ENCODE measurements around the gene RAB25.

RAB25 gene

DNA sequence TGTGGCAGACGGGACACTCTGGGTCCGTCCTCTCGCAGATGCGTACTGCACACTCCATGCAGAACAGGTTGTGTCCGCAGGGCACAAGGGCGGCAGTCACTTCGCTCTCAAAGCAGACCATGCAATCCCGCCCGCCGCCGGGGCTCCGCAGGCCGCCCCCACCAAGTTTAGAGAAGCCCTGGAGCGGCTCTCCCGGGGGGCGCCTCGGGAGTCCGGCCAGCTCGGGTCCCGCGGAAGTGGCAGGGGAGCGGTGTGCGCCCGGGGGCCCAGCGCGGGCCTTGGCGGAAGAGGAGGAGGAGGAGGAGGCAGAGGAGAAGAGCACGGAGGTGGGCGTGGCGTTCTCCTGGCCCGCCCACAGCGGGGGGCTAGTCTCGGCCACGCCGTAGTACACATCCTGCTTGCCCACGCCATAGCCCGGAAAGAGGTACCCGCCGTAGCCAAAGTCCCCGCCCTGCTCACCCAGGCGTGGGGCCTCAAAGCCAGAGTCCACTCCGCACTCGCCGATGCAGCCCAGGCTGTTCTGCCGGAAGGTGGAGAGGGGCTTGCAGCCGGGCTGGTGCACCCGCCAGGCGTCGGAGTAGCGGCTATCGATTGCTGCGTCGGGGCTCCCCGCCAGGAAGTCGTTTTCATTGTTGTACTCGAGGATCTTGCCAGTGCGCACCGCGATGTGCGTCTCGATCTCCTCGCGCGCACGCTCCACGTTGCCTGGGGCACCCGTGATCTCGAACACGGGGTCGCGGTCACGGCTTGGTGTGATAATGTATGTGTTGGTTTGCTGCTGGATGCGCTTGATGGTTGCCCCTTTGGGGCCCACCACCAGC is 15.9 kb downstream of the RAB25 start:
- peak; percentile 47 for TF ChIP-seq FOXP2 (optimal IDR thresholded peaks at IDR 0.05; ENCODE audit: borderline replicate concordance, extremely low read depth, extremely low read length, insufficient read depth)
- no peak for TF ChIP-seq TAF1 (IDR thresholded peaks at IDR 0.05; ENCODE audit: borderline replicate concordance, insufficient read depth, low read length)
- TF ChIP-seq POLR2AphosphoS5 (IDR thresholded peaks at IDR 0.05; ENCODE audit: low read depth, low read length), result no peak
- TF ChIP-seq SIN3A (IDR thresholded peaks at IDR 0.05; ENCODE audit: borderline replicate concordance, insufficient read depth, low read length), result no peak

DNA sequence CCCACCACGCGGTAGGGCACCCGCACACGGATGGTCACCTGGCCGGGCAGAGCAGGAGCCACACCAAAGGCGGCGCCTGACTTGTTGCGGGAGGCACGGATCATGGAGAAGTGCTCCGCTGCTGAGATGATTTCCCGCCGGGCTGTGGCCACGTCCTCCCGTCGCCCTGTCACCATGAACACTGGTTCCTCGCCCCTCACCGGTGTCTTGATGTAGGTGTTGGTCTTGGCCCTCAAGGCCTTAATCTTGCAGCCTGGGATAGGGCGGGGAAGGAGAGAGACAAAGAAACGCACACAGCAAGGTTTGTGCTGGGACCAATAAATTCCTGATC is 16.4 kb downstream of the RAB25 start:
- TF ChIP-seq, protein P1, sequence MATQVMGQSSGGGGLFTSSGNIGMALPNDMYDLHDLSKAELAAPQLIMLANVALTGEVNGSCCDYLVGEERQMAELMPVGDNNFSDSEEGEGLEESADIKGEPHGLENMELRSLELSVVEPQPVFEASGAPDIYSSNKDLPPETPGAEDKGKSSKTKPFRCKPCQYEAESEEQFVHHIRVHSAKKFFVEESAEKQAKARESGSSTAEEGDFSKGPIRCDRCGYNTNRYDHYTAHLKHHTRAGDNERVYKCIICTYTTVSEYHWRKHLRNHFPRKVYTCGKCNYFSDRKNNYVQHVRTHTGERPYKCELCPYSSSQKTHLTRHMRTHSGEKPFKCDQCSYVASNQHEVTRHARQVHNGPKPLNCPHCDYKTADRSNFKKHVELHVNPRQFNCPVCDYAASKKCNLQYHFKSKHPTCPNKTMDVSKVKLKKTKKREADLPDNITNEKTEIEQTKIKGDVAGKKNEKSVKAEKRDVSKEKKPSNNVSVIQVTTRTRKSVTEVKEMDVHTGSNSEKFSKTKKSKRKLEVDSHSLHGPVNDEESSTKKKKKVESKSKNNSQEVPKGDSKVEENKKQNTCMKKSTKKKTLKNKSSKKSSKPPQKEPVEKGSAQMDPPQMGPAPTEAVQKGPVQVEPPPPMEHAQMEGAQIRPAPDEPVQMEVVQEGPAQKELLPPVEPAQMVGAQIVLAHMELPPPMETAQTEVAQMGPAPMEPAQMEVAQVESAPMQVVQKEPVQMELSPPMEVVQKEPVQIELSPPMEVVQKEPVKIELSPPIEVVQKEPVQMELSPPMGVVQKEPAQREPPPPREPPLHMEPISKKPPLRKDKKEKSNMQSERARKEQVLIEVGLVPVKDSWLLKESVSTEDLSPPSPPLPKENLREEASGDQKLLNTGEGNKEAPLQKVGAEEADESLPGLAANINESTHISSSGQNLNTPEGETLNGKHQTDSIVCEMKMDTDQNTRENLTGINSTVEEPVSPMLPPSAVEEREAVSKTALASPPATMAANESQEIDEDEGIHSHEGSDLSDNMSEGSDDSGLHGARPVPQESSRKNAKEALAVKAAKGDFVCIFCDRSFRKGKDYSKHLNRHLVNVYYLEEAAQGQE (IDR thresholded peaks at IDR 0.05; ENCODE audit: insufficient read depth in 1 of 2, low read depth in 2 of 2, low read length in 2 of 2), result no peak
- TF ChIP-seq SIN3A (IDR thresholded peaks at IDR 0.05; ENCODE audit: borderline replicate concordance, insufficient read depth, low read length) (no peak), TAF1 (IDR thresholded peaks at IDR 0.05; ENCODE audit: borderline replicate concordance, insufficient read depth, low read length) (no peak), POLR2AphosphoS5 (IDR thresholded peaks at IDR 0.05; ENCODE audit: low read depth, low read length) (no peak), FOXP2 (optimal IDR thresholded peaks at IDR 0.05; ENCODE audit: borderline replicate concordance, extremely low read depth, extremely low read length, insufficient read depth) (no peak)

DNA sequence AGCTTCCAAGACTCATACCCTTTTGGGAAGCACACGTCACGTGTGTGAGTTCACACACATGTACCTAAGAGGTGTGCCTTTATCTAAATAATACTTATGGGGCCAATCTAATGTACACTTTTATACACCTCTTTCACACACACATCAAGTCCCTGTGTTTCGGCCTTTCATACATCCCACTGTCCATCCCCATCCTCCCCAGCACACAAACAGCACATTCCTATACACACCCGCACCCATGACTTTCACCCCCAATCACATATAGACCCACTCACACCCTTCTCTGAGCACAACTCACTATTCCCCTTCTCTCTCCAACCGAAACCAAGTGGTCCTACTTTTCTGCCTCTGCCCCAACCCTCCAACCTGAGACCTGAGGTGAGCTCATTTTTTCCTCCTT is 17.8 kb downstream of the RAB25 start:
- TF ChIP-seq SIN3A (IDR thresholded peaks at IDR 0.05; ENCODE audit: borderline replicate concordance, insufficient read depth, low read length), result no peak
- TF ChIP-seq, protein P1 (IDR thresholded peaks at IDR 0.05; ENCODE audit: insufficient read depth in 1 of 2, low read depth in 2 of 2, low read length in 2 of 2), result no peak
- no peak for TF ChIP-seq TAF1 (IDR thresholded peaks at IDR 0.05; ENCODE audit: borderline replicate concordance, insufficient read depth, low read length)
- no peak for TF ChIP-seq POLR2AphosphoS5 (IDR thresholded peaks at IDR 0.05; ENCODE audit: low read depth, low read length)
- TF ChIP-seq FOXP2 (optimal IDR thresholded peaks at IDR 0.05; ENCODE audit: borderline replicate concordance, extremely low read depth, extremely low read length, insufficient read depth), result no peak

DNA sequence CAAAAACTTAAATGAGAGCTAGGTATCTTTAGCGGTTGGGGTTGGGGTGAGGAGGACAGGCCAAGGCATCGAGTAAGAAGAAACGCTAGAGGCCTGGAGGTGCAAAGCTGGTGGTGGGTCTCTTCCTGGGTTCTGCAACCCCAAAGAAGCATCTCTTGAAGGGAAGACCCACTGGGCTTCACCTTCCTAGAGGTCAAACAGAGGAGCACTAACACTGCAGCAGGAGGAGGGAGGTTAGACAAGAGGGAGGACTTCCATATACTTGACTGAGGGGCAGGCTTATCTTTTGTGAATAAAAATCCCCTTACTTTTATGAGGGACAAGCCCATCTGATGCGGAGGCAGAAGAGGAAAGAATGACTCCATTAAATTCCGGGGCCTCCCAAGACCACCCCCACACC is 18.8 kb downstream of the RAB25 start:
- TF ChIP-seq FOXP2 (optimal IDR thresholded peaks at IDR 0.05; ENCODE audit: borderline replicate concordance, extremely low read depth, extremely low read length, insufficient read depth) (no peak), TAF1 (IDR thresholded peaks at IDR 0.05; ENCODE audit: borderline replicate concordance, insufficient read depth, low read length) (no peak), POLR2AphosphoS5 (IDR thresholded peaks at IDR 0.05; ENCODE audit: low read depth, low read length) (no peak), SIN3A (IDR thresholded peaks at IDR 0.05; ENCODE audit: borderline replicate concordance, insufficient read depth, low read length) (no peak)
- TF ChIP-seq, protein P1 (IDR thresholded peaks at IDR 0.05; ENCODE audit: insufficient read depth in 1 of 2, low read depth in 2 of 2, low read length in 2 of 2), result no peak

DNA sequence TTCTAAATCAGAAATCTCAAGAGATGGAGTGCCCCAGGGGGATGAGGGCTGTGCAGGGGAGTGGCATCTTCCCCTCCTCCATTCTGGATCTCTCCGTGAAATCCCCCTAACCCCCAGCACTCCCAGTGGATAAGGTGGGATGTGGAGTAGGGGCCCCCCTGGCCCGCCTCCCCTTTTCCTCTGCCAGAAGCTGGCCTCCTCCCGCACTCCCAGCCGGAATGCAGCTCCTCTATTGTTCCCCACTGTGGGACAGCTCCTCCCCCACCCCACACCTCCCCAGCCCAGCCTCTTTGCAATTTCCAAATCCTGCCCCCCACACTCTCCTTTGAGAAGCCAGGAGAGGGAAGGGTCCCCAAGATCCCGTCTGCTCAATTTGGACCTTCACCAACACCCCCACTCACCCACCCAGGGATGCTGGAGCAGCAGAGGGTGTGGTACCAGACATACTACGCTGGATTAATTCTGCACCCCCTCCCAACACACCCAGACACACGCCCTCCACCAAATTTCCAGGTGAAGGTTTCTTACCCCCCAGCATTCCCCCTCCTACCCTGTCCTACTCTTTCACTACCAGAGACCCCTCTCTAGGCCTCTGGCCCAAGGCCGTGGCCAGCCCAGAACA is 19.4 kb downstream of the RAB25 start:
- TF ChIP-seq POLR2AphosphoS5 (IDR thresholded peaks at IDR 0.05; ENCODE audit: low read depth, low read length) (no peak), TAF1 (IDR thresholded peaks at IDR 0.05; ENCODE audit: borderline replicate concordance, insufficient read depth, low read length) (no peak), SIN3A (IDR thresholded peaks at IDR 0.05; ENCODE audit: borderline replicate concordance, insufficient read depth, low read length) (no peak), FOXP2 (optimal IDR thresholded peaks at IDR 0.05; ENCODE audit: borderline replicate concordance, extremely low read depth, extremely low read length, insufficient read depth) (no peak)
- TF ChIP-seq, protein P1 (IDR thresholded peaks at IDR 0.05; ENCODE audit: insufficient read depth in 1 of 2, low read depth in 2 of 2, low read length in 2 of 2), result no peak

All from PFSK-1 (cell line).